Ramos (cell line): ENCODE data around the gene AGBL5.

Experiments
- in situ Hi-C: fragments of 300-500 bp; cut with MboI; formaldehyde crosslinking; loops from one replicate; pipeline ENCODE4 v1.14.3; 2022; ENCODE audit warnings: low sequenced_read_pairs; ENCODE audit not compliant: unreplicated experiment

The AGBL5 gene

DNA sequence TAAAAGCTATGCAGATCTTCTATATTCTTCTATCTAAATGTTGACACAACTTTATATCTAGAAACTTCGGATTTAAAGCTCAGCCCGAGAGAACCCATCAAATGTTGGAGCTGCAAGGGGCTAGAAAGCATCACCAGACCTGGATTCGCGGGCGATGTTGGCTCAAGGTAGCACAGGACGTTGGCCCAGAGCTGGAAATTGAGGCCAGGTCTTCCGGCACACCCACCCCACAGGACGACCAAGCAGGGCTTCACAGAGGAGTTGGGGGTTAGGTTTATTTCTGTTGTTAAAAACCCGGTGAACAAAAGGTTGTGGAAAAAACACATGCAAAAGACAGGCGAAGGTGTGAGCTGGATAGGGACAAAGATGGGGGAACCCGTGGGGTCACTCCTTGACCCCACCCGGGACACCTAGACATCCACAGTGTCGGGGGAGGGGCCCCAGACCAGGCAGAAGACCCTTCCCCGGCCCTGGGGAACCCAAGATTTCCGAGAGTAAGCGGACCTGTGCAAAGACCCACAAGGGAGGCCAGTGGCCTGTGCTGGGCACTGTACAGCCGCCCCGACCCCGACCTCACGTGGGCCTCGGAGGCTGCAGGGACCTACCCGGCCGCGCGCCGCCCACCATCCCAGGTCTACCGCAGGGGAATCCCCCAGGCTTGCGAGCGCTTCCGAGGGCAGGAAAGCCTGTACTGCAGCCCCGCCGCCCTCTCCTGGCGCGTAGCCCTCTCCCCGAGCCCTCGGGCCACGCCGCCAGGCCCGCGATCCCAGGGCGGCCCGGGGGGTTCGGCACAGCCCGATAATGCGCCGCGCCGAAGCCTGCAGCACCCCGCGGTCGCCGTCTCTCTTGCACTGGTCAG is 1.8 kb upstream of the AGBL5 start:
- in situ Hi-C loops: no loop called here

GRCh38 chr2:27050281-27050995 is 1.0 kb upstream of the AGBL5 start:
- in situ Hi-C loops: no loop called here

DNA sequence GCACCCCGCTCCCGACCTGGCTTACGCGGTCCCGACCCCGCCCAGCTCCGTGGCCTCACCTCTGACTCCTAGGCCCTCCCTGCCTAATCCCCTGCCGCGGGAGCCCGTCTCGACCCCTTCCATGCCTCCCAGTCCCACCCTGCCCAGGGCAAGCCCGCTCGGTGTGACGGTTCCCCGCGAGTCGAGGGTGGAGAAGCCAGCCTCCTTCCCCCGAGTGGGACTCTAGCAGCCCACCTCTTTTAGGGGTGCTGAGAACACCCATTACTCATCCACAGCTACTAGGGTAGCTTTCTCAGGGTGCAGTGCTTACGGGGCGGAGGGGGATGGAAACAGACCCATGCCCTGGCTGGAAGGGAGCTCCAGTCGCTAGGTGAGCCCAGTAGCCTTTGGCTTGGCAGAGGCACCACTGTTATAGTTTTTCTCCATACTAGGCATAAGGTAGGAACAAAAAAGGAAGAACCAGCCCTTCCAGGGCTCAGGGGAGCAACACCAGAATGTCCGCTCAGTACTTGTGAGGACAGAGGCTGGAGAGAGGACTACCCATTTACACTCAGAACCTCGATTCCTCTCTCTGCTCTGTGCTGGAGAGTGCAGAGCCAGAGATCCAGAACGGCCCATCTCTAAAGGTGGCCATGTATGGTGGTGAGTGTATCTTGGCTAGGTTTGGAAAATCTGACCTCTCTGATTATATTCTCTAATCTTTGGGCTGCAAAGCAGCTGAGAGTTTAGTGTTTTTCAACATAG is 606 bp downstream of the AGBL5 start:
- in situ Hi-C loops: no loop called here

- in situ Hi-C loops: no loop called here
Observed at GRCh38 chr2:27053321-27053720, 1.9 kb downstream of the AGBL5 start.

DNA sequence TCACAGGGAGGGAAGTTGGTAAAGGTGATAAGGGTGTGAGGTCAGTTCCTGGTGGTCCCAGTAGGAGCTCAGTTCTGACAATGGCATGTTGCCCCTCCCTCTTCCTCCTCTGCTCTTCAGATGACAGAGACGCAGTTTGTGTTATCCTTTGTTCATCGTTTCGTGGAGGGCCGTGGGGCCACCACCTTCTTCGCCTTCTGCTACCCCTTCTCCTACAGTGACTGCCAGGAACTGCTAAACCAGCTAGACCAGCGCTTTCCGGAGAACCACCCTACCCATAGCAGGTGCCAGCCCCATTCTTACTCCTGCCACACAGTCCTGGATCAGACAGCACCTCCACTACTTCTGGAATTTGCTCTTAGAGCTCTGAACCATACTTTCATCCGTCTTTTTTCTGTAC is 2.3 kb downstream of the AGBL5 start:
- in situ Hi-C loops: no loop called here

GRCh38 chr2:27054721-27055120 is 3.3 kb downstream of the AGBL5 start:
- in situ Hi-C loops: no loop called here

DNA sequence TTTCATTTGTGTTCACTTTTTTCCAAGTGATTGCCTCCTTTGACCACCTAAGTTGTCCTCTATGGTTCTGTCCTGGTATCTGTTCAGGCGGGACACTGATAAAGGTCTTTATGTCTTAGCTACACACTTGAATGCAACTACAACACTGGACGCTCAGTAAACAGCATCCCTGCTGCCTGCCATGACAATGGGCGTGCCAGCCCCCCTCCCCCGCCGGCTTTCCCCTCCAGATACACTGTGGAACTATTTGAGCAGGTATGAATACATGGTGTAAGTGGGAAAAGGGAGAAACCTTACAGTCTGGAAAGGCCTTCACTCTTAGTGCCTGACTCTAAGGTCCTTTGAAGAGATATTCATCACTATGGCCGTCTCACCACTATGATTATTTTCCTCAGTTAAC is 5.7 kb downstream of the AGBL5 start:
- in situ Hi-C loops: no loop called here

GRCh38 chr2:27058210-27058609 is 6.7 kb downstream of the AGBL5 start:
- in situ Hi-C loops: no loop called here

DNA sequence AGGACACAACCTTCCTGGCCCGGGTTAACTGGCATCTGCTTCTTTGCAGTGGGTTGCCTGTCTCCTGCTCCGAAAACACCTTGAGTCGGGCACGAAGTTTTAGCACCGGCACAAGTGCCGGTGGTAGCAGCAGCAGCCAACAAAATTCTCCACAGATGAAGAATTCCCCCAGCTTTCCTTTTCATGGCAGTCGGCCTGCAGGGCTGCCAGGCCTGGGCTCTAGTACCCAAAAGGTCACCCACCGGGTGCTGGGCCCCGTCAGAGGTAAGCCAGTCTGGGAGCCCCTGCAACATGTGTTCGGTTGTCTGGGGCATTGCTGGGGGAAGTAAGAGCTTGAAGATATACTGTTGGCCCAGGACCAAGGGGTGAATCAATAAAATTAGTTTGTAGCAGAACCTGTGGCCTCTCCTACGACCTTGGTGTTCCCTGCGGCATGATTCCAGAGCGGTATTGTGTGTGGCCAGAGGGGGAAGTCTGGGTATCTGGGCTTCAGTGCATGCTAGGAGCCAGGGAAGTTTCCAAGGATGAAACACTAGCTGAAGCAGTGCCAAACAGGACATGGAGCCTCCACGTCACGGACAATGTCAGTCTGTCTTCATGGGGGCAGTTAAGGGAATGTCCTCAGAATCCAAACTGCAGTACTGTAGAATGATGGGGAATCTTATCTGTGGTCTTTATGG is 7.8 kb downstream of the AGBL5 start:
- in situ Hi-C loops: no loop called here

GRCh38 chr2:27060323-27060722 is 8.9 kb downstream of the AGBL5 start:
- in situ Hi-C loops: no loop called here

- in situ Hi-C loops: no loop called here
Observed at GRCh38 chr2:27065128-27065527, 13.7 kb downstream of the AGBL5 start.

- in situ Hi-C loops: no loop called here
Observed at GRCh38 chr2:27067385-27067784, 15.9 kb downstream of the AGBL5 start.

DNA sequence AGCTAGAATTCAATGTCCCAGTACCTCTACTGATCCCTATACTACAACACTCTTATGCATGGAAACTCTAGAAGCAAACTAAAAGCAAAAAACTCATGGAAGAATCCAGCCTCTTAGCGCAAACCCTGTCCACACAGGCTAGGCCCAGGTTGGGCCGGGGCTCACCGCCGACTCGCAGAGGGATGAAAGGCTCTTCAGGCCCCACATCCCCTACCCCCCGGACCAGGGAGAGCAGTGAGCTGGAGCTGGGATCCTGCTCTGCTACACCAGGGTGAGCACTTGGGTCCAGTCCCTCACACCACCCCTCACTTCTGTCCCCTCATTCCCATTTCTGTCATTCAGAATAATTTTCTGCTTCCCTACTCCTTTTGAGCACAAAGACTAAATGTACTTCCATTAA is 18.0 kb downstream of the AGBL5 start:
- in situ Hi-C loops: no loop called here

DNA sequence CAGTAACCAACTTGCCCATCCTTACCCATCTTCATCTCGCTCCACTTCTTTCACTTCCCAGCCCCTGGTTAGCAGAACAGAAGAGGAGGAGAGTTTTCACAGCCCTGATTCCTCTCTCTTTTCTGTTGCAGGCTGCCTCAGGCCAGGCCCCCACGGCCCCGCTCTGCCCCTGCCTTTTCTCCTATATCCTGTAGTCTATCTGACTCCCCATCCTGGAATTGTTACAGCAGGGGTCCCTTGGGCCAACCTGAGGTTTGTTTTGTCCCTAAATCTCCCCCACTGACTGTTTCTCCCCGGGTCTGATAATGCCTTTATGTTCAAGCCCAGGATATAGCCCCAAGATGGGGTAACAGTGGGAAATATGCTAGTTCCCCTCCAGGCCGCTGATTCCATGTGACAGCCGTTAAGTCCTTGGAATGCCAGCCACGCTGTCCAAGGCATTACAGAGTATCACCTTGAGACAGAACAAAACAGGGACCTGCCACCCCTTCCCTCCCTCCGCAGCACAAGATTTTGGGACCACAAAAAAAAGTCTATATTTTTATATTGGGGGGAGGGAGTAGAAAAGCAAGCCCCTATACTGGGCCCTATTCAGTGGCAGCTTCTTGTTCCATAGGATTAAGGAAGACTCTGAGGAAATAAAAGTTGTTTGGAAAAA is 18.6 kb downstream of the AGBL5 start:
- in situ Hi-C loops: no loop called here

GRCh38 chr2:27070653-27071276 is 19.3 kb downstream of the AGBL5 start:
- in situ Hi-C loops: no loop called here

DNA sequence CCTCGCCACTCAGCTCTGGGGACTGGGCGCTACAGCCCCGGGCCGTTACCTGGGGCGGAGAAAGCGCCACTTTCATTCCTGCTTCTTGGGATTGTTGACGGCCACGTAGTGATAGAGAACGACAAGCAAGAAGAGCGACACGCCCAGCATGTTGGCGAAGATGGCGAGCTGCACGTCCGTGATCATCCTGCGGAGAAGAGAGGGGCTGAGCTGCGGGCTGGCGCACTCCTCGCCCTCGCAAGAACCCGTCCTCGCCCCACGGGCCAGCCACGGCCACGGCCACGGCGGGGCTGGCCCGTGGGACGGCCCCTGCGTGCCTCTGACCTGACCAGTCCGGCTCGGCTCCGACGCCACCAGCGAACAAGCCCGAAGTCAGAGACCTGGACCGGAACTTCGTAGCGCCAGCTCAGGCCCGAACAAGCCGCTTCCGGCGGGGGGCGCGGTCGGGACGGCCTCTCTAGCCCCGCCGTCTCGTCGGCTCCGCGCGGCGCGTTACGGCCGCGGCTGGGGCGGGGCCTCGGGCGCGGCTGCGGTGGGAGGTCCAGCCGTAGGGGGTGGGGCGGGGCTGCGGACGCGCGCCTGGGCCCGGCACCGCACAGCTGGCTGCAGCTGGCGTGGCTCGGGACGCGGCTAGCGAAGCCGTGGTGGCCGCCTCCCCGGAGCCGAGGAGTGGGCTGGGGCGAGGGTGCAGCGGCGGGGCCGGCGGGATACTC is 20.0 kb downstream of the AGBL5 start, which contains the start of gene OST4:
OST4 (minus strand) TSS at position 378 of the 713 bp plus-strand sequence.
- in situ Hi-C loops: no loop called here

GRCh38 chr2:27071990-27072830 is 20.7 kb downstream of the AGBL5 start:
- in situ Hi-C loops: no loop called here

DNA sequence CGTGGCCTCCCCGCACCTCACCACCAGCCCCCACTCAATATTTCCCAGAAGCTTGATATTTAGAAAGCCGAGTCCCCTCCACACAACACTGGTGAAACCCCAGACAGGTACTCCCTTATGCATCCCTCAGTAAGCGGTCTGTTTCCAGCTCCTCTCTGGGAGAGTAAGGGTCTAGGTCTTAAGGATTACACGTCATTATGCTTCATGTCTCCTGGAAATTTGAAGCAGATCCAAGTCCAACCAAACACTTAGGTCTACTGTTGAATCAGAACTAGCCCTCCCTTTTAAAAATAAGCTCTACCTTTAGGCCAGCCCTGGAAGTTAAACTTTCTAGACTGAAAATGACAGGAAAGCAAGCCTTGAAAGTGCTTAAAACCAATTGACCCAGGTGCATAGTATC is 21.5 kb downstream of the AGBL5 start:
- in situ Hi-C loops: no loop called here
